ENCODE data around the gene DIDO1. TPM values are rescaled to one million over a fixed set of nuclear protein-coding genes. Genes with fewer than 3 reads are reported as not detected.
A peak's percentile ranks its signal among the peaks of the same experiment; 100 is the strongest.

Gene DIDO1
- total RNA-seq, 3 donors from 2014 or later (not counting 1 experiment from before 2014, with no cell fraction given) = 79.5 to 116 (median 83.4) TPM

- Histone ChIP-seq H3K36me3 (ENCODE audit: control insufficient read depth, insufficient read depth, low read length) (peaks cover 18% of the 10 kb centered on the region), H3K4me3 (ENCODE audit: low read length) (no peak overlapping the region), H3K4me1 (ENCODE audit: control insufficient read depth, insufficient read depth, low read length) (peaks cover 11% of the 10 kb centered on the region), H3K27ac (ENCODE audit: low read length) (no peak overlapping the region), H3K27me3 (ENCODE audit: control insufficient read depth, insufficient read depth, low read length) (no peaks in the 10 kb centered on the region), H3K9me3 (ENCODE audit: control insufficient read depth, insufficient read depth, low read length) (no peaks in the 10 kb centered on the region)
- Mint-ChIP-seq H3K4me3 (peak overlapping the region; percentile 57), H3K27ac (no peak overlapping the region), H3K4me1 (peaks cover 7 to 24% of the 10 kb centered on the region in 2 donors), H3K27me3 (ENCODE audit: low read depth in 2 of 2) (peaks cover 0 to 8% of the 10 kb centered on the region in 2 donors), H3K36me3 (no peaks in the 10 kb centered on the region), H3K9me3 (no peaks in the 10 kb centered on the region)
- DNase-seq (no peak), ATAC-seq (peak in 2 of 3 donors; percentile 42 to 70)
- TF ChIP-seq CTCF (IDR thresholded peaks at IDR 0.05) = no peak
- intact Hi-C loops (cut with micrococcal nuclease) = no loop called here
- 69% methylated on average over 48 of the region's 48 CpGs for WGBS (ENCODE audit: insufficient coverage)
Measured at GRCh38 chr20:62876902-62877816, 49.1 kb downstream of the DIDO1 start.

GRCh38 chr20:62876501-62876901 lies 49.8 kb downstream of the DIDO1 start:
- 71% methylated on average over 10 of the region's 13 CpGs for WGBS (ENCODE audit: insufficient coverage)
- no peak overlapping the region for H3K4me3 ChIP-seq (ENCODE audit: low read length)
- no peaks in the 10 kb centered on the region for H3K9me3 ChIP-seq (ENCODE audit: control insufficient read depth, insufficient read depth, low read length)
- no peak overlapping the region for H3K27ac Mint-ChIP-seq
- no peaks in the 10 kb centered on the region for H3K27me3 ChIP-seq (ENCODE audit: control insufficient read depth, insufficient read depth, low read length)
- peaks cover 7 to 24% of the 10 kb centered on the region in 2 donors for H3K4me1 Mint-ChIP-seq
- ATAC-seq = peak in 2 of 3 donors; percentile 12 to 31
- H3K4me1 ChIP-seq (ENCODE audit: control insufficient read depth, insufficient read depth, low read length) = peaks cover 11% of the 10 kb centered on the region
- TF ChIP-seq CTCF (IDR thresholded peaks at IDR 0.05) = no peak
- peaks cover 15% of the 10 kb centered on the region for H3K36me3 ChIP-seq (ENCODE audit: control insufficient read depth, insufficient read depth, low read length)
- H3K36me3 Mint-ChIP-seq = no peaks in the 10 kb centered on the region
- peaks cover 0 to 8% of the 10 kb centered on the region in 2 donors for H3K27me3 Mint-ChIP-seq (ENCODE audit: low read depth in 2 of 2)
- no peak overlapping the region for H3K4me3 Mint-ChIP-seq
- DNase-seq = no peak
- H3K9me3 Mint-ChIP-seq = no peaks in the 10 kb centered on the region
- intact Hi-C loops (cut with micrococcal nuclease) = no loop called here
- no peak overlapping the region for H3K27ac ChIP-seq (ENCODE audit: low read length)

- Histone ChIP-seq H3K27ac (ENCODE audit: low read length) (no peak overlapping the region), H3K36me3 (ENCODE audit: control insufficient read depth, insufficient read depth, low read length) (peaks cover 8% of the 10 kb centered on the region), H3K4me3 (ENCODE audit: low read length) (no peak overlapping the region), H3K9me3 (ENCODE audit: control insufficient read depth, insufficient read depth, low read length) (no peaks in the 10 kb centered on the region), H3K27me3 (ENCODE audit: control insufficient read depth, insufficient read depth, low read length) (no peaks in the 10 kb centered on the region), H3K4me1 (ENCODE audit: control insufficient read depth, insufficient read depth, low read length) (peaks cover 11% of the 10 kb centered on the region)
- DNase-seq (peak in 1 of 2 donors; percentile 36), ATAC-seq (peak in 1 of 3 donors; percentile 26)
- peaks cover 0 to 8% of the 10 kb centered on the region in 2 donors for H3K27me3 Mint-ChIP-seq (ENCODE audit: low read depth in 2 of 2)
- no peak for TF ChIP-seq CTCF (IDR thresholded peaks at IDR 0.05)
- 60% methylated on average over 34 of the region's 34 CpGs for WGBS (ENCODE audit: insufficient coverage)
- H3K4me3 Mint-ChIP-seq = peak overlapping the region; percentile 59
- peaks cover 7 to 24% of the 10 kb centered on the region in 2 donors for H3K4me1 Mint-ChIP-seq
- no peaks in the 10 kb centered on the region for H3K9me3 Mint-ChIP-seq
- intact Hi-C loops (cut with micrococcal nuclease) = no loop called here
- H3K27ac Mint-ChIP-seq = peak overlapping the region in 1 of 2 donors; percentile 51
- no peaks in the 10 kb centered on the region for H3K36me3 Mint-ChIP-seq
Measured at GRCh38 chr20:62875419-62876361, 50.6 kb downstream of the DIDO1 start.
